Measurements from ENCODE around the gene FAM200B.
"Not testable (repeated sequence)": the region's sequence is repeated elsewhere in the genome, so short reads cannot be mapped to it uniquely, and the experiment has no call there.

The FAM200B gene

GRCh38 chr4:15718465-15718864, 36.8 kb downstream of the FAM200B start:
- DNase-seq (ENCODE audit: low read depth): no peak
- in situ Hi-C loops (cut with HindIII; ENCODE audit: low sequenced_read_pairs): no loop called here
- H3K4me3 ChIP-seq (ENCODE audit: low read depth, low read length): no peak overlapping the region
- no peak for TF ChIP-seq CTCF (IDR thresholded peaks at IDR 0.05; ENCODE audit: low read depth, low read length, missing control alignments)

GRCh38 chr4:15718959-15719358, 37.3 kb downstream of the FAM200B start:
- TF ChIP-seq CTCF (IDR thresholded peaks at IDR 0.05; ENCODE audit: low read depth, low read length, missing control alignments): no peak
- DNase-seq (ENCODE audit: low read depth): no peak
- H3K4me3 ChIP-seq (ENCODE audit: low read depth, low read length): no peak overlapping the region
- in situ Hi-C loops (cut with HindIII; ENCODE audit: low sequenced_read_pairs): no loop called here

GRCh38 chr4:15719506-15719905, 37.9 kb downstream of the FAM200B start:
- in situ Hi-C loops (cut with HindIII; ENCODE audit: low sequenced_read_pairs): no loop called here
- TF ChIP-seq CTCF (IDR thresholded peaks at IDR 0.05; ENCODE audit: low read depth, low read length, missing control alignments): no peak
- no peak overlapping the region for H3K4me3 ChIP-seq (ENCODE audit: low read depth, low read length)
- DNase-seq (ENCODE audit: low read depth): no peak

GRCh38 chr4:15720851-15721250, 39.2 kb downstream of the FAM200B start:
- DNase-seq (ENCODE audit: low read depth): no peak
- no peak for TF ChIP-seq CTCF (IDR thresholded peaks at IDR 0.05; ENCODE audit: low read depth, low read length, missing control alignments)
- no peak overlapping the region for H3K4me3 ChIP-seq (ENCODE audit: low read depth, low read length)
- in situ Hi-C loops (cut with HindIII; ENCODE audit: low sequenced_read_pairs): no loop called here

DNA sequence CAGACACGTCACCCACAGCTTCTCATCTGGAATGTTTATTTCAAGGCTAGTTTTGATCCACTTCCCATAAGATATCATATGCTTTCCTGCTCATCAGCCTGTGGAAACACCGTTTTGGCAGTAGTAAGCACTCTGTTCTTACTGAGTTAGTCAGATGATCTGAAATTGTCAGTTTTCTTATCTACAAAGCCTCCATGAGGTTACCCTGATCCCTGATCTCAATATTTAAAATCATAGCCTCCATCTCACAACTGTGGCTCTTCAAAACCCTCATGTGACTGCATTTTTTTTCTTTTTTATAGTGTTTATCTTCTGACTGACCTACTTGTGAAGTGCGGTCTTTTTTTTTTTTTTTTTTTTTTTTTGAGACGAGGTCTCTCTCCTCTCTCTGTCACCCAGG, 44.0 kb downstream of the FAM200B start:
- in situ Hi-C loops (cut with HindIII; ENCODE audit: low sequenced_read_pairs): no loop called here
- DNase-seq (ENCODE audit: low read depth): no peak
- TF ChIP-seq CTCF (IDR thresholded peaks at IDR 0.05; ENCODE audit: low read depth, low read length, missing control alignments): no peak
- no peak overlapping the region for H3K4me3 ChIP-seq (ENCODE audit: low read depth, low read length)

DNA sequence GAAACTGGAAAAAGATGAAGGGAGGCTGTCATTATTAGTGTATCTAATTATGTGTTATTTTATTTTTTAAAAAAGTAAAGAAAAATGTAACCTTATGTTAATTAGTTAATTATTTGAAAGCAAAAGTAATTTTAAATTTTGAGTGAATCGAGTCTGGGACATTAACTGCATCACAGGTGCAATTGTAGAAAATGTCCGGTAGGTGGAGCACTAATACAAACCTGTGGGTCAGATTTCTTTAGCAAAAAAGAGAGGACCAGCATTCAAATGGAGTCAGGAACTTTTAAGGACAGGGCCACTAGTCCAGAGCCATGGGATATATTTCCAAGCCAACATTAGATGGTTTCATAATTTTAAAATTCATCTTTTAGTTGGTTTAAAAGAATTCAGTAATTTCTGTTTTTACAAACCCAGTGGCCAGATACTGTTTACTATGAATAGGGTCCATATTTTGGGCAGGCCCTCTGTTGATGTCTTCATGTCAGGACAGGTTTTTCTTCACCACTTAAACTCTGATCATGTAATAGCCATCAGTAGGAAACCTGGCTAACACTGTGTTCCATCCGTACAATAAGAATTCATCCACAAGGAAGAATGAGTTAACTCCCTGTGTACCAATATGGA, 48.4 kb downstream of the FAM200B start:
- no peak for DNase-seq (ENCODE audit: low read depth)
- no peak overlapping the region for H3K4me3 ChIP-seq (ENCODE audit: low read depth, low read length)
- in situ Hi-C loops (cut with HindIII; ENCODE audit: low sequenced_read_pairs): loop anchor here (5.0 kb wide), 1 partner anchor 38 kb away; no protein-coding TSS in a partner anchor
- peak; percentile 76 for TF ChIP-seq CTCF (IDR thresholded peaks at IDR 0.05; ENCODE audit: low read depth, low read length, missing control alignments)

DNA sequence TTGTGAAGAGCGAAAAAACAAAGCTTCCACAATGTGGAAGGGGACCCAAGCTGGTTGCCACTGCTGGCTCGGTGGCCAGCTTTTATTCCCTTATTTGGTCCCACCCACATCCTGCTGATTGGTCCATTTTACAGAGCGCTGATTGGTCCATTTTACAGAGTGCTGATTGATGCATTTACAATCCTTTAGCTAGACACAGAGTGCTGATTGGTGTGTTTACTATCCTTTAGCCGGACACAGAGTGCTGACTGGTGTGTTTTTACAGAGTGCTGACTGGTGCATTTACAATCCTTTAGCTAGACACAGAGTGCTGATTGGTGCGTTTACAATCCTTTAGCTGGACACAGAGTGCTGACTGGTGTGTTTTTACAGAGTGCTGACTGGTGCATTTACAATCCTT, 51.4 kb downstream of the FAM200B start:
- not testable (repeated sequence) for DNase-seq (ENCODE audit: low read depth); H3K4me3 ChIP-seq (ENCODE audit: low read depth, low read length)
- in situ Hi-C loops (cut with HindIII; ENCODE audit: low sequenced_read_pairs): loop anchor here (5.0 kb wide), 1 partner anchor 41 kb away; no protein-coding TSS in a partner anchor

Data from astrocyte of the cerebellum (primary cell).